ENCODE data around the gene RNF148.

Gene RNF148

GRCh38 chr7:122702872-122703510 lies at the start of gene RNF148:
Gene RNF148, minus strand, starts transcription at chr7:122702922. Its CDS starts 172 bp downstream, at chr7:122702750.
- DNase-seq (ENCODE audit: low read depth): no peak

GRCh38 chr7:122750389-122750788 lies 47.7 kb upstream of the RNF148 start:
- TF ChIP-seq CTCF (IDR thresholded peaks at IDR 0.05; ENCODE audit: insufficient read depth, low read depth, low read length, missing control alignments): no peak
- DNase-seq (ENCODE audit: low read depth): no peak
- H3K4me3 ChIP-seq (ENCODE audit: low read length): no peak overlapping the region

More at GRCh38 chr7:122702872-122703510, at the start of gene RNF148:
- H3K4me3 ChIP-seq (ENCODE audit: low read length): no peak within 1 kb of the TSS
- TF ChIP-seq CTCF (IDR thresholded peaks at IDR 0.05; ENCODE audit: insufficient read depth, low read depth, low read length, missing control alignments): no peak

GRCh38 chr7:122748195-122748594 lies 45.5 kb upstream of the RNF148 start:
- DNase-seq (ENCODE audit: low read depth): no peak
- TF ChIP-seq CTCF (IDR thresholded peaks at IDR 0.05; ENCODE audit: insufficient read depth, low read depth, low read length, missing control alignments): no peak
- H3K4me3 ChIP-seq (ENCODE audit: low read length): no peak overlapping the region

- DNase-seq (ENCODE audit: low read depth): no peak
- H3K4me3 ChIP-seq (ENCODE audit: low read length): no peak overlapping the region
- TF ChIP-seq CTCF (IDR thresholded peaks at IDR 0.05; ENCODE audit: insufficient read depth, low read depth, low read length, missing control alignments): no peak
Observed at GRCh38 chr7:122746948-122747347, 44.2 kb upstream of the RNF148 start.

GRCh38 chr7:122743211-122743610 lies 40.5 kb upstream of the RNF148 start:
- H3K4me3 ChIP-seq (ENCODE audit: low read length): no peak overlapping the region
- DNase-seq (ENCODE audit: low read depth): peak; percentile 51
- no peak for TF ChIP-seq CTCF (IDR thresholded peaks at IDR 0.05; ENCODE audit: insufficient read depth, low read depth, low read length, missing control alignments)

GRCh38 chr7:122738947-122739346 lies 36.2 kb upstream of the RNF148 start:
- TF ChIP-seq CTCF (IDR thresholded peaks at IDR 0.05; ENCODE audit: insufficient read depth, low read depth, low read length, missing control alignments): no peak
- no peak for DNase-seq (ENCODE audit: low read depth)
- H3K4me3 ChIP-seq (ENCODE audit: low read length): no peak overlapping the region

- no peak for TF ChIP-seq CTCF (IDR thresholded peaks at IDR 0.05; ENCODE audit: insufficient read depth, low read depth, low read length, missing control alignments)
- H3K4me3 ChIP-seq (ENCODE audit: low read length): no peak overlapping the region
- DNase-seq (ENCODE audit: low read depth): no peak
Observed at GRCh38 chr7:122736183-122736582, 33.5 kb upstream of the RNF148 start.
